ENCODE measurements around the gene NAB1.

The NAB1 gene

DNA sequence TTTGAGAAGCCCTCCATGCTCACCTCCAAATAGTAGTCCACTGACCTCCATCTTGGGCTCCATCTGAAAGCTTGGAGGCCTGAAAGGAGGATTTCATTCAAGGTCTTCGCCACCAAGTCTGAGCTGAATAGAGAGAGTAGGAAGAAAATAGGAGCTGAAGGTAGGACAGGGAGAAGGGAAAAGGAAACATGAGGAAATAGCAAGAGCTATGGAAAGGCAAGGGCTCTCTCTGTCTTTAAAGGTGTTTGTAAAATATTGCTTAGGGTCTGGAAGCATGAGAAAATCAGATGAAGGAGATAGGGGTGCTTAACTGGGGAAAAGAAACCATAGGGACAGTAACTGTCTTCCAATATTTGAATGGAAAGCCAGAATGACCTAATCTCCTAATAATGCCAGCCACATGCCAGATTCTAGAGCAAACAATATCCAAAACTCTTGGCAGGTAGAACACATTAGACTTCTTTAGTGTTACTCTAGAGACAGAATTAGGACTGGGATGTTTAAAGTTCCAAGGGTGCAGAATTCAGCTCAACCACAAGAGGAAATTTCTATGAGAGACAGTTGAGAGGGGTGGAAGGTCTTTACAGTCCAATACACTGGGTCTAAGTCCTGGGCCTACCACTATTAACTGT, 67.4 kb downstream of the NAB1 start:
- DNase-seq = no peak

DNA sequence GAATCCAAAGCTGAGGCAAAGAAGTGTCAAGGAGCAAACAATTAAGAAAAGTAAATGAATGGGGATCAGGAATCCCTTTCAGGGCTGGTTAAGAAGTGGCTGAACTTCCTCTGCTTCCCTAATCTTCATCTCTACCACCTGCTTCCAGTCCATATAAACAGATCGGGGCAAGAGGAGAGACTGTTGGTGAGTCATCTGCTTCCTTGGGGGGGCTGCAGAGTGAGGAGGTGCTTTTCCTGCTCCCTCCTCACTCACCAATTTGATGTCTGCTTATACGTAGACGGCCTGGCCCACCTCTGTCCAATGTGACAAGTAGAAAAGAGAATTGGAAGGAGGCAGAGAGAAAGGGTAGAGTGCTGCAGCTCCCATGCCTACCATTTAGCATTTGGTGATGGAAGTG, 68.4 kb downstream of the NAB1 start:
- no peak for DNase-seq

DNA sequence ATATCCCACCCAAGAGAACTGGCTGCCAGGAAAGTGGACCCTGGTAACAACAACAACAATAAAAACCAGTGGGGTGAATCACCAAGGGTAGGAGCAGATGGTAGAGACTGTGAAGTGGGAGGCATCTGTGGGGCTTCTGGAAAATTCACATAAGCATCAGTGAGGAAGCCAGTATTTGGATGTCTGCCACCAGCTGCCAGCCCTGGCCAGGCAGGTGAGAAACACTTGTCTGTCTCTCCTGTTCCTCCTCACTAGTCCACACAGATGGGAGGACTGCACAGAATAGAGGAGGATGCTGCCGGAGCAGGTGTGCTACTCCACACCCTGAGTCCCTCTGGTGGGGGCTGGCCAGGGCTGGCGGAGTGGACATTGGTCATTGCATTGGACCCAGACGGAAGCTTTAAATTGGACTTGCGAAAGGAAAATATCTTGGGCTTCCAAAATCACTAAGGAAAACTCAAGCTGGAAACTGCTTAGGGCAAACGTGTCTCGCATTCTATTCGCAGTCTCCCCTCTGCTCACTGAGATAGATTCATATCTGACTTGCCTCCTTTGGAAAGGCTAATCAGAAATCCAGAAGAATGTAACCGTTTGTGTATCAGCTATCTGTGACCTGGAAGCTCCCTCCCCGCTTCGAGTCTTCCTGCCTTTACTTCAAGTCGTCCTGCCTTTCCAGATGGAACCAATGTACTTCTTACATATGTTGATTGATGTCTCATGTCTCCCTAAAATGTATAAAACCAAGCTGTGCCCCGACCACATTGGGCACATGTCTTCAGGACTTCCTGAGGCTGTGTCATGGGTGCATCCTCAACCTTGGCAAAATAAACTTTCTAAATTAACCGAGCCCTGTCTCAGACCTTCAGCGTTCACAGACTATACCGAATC, 69.1 kb downstream of the NAB1 start:
- no peak for DNase-seq

DNA sequence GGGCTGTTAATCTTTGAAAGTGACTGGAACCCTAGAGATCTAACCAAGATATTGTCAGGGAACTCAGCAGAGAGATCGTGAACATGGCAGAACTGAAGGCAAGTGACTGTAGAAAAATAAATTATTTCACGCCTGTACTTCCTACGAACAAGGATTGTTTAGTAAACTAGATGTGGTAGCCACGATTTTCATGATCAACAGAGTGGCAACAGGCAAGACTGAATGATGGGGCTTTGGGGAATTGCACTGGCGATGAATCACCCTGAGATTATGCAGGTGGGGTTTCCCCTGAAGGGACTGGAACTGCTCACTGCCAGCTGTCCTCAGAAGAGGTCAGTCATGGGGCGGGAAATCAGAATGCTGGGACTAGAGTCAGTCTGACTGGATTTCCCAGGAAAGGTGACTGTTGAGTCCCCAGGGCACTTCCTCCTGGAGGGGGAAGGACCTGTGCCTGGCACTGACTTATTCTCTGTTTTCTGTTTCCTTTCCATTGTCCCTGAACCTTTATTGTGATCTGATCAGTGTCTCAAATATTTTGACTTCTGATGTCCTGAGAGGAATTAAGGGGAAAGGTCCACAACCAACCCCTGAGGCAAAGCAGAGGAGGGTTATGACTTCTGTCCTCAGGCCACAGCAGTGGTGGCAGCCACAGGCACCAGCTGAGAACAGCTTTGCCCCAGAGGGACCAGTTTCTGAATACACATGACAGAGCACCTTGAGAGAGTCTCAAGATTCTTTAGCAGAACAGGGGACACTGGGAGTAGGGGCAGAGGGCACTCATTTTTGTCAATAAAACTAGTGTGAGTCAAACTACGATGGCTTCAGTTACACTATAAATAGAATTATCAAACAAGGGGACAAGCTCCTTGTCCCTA, 70.0 kb downstream of the NAB1 start:
- no peak for DNase-seq

- DNase-seq = no peak
Observed at GRCh38 chr2:190720276-190720675, 71.4 kb downstream of the NAB1 start.

- DNase-seq = no peak
Observed at GRCh38 chr2:190720691-190721090, 71.8 kb downstream of the NAB1 start.

GRCh38 chr2:190722061-190722759, 73.3 kb downstream of the NAB1 start:
- no peak for DNase-seq

GRCh38 chr2:190722835-190723234, 74.0 kb downstream of the NAB1 start:
- DNase-seq = no peak

GRCh38 chr2:190723397-190724090, 74.7 kb downstream of the NAB1 start:
- no peak for DNase-seq

DNA sequence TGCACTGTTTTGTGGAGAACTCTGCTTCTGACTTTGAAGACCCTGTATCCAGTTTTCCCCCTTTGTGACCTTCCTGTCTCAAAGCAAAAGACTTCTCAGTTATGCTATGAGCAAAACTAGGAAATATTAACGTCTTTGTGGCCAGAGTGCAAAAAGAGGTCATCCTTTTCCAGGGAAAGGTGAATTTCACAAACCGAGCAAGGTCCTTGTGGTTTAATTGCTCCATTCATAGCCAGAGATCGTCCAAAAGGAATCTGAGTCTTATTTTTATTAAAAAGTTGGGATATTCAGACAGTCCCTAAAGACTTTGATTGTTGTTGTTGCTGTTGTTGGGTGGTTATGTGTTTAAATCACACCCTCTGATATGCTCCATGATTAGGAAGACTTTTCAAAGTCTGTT, 77.4 kb downstream of the NAB1 start:
- no peak for DNase-seq

- DNase-seq = no peak
Observed at GRCh38 chr2:190736355-190736754, 87.5 kb downstream of the NAB1 start.

GRCh38 chr2:190740449-190740848, 91.6 kb downstream of the NAB1 start:
- no peak for DNase-seq
